ENCODE data around the gene TMED1.

- TF ChIP-seq CTCF (IDR thresholded peaks at IDR 0.05; ENCODE audit: extremely low read depth in 1 of 2, insufficient read depth in 1 of 2, low read depth in 1 of 2, low read length in 2 of 2) (peak; percentile 25 to 31), POLR2A (IDR thresholded peaks at IDR 0.05; ENCODE audit: low read depth, low read length) (no peak), EZH2 (IDR thresholded peaks at IDR 0.05; ENCODE audit: borderline replicate concordance, low read depth, low read length, severe bottlenecking) (no peak), JUN (IDR thresholded peaks at IDR 0.05; ENCODE audit: borderline replicate concordance, insufficient read depth, insufficient read length, low read depth) (no peak), FOS (IDR thresholded peaks at IDR 0.05; ENCODE audit: borderline replicate concordance, insufficient read depth, low read length) (no peak), POLR2AphosphoS5 (IDR thresholded peaks at IDR 0.05; ENCODE audit: insufficient read depth, low read depth, low read length) (no peak), GATA2 (IDR thresholded peaks at IDR 0.05; ENCODE audit: insufficient read depth, insufficient read length, low read depth, low read length) (no peak), MAX (IDR thresholded peaks at IDR 0.05; ENCODE audit: insufficient read depth, insufficient read length) (no peak)
Observed at GRCh38 chr19:10820173-10820572, 15.8 kb downstream of the TMED1 start.

All from endothelial cell of umbilical vein (primary cell).